NCI-H2196 treated with DMSO at 0.1 percent for 48 hours (cell line): ENCODE results near the gene CDK19.
"Not testable (repeated sequence)": the region's sequence is repeated elsewhere in the genome, so short reads cannot be mapped to it uniquely, and the experiment has no call there.

Source experiments
- DNase-seq: peaks from one replicate; lab custom pipeline; 2025; ENCODE audit not compliant: unreplicated experiment; lab: John Stamatoyannopoulos, UW

CDK19 gene

GRCh38 chr6:110593637-110594036 is 221.6 kb downstream of the CDK19 start:
- DNase-seq: no peak

- no peak for DNase-seq
Observed at GRCh38 chr6:110592765-110593164, 222.5 kb downstream of the CDK19 start.

- DNase-seq: no peak
Observed at GRCh38 chr6:110590821-110591351, 224.4 kb downstream of the CDK19 start.

GRCh38 chr6:110589865-110590513 is 225.3 kb downstream of the CDK19 start:
- DNase-seq: no peak

GRCh38 chr6:110587328-110587727 is 227.9 kb downstream of the CDK19 start:
- no peak for DNase-seq

GRCh38 chr6:110581679-110582078 is 233.6 kb downstream of the CDK19 start:
- no peak for DNase-seq

- not testable (repeated sequence) for DNase-seq
Observed at GRCh38 chr6:110577596-110578167, 237.6 kb downstream of the CDK19 start.

GRCh38 chr6:110575925-110576463 is 239.3 kb downstream of the CDK19 start:
- no peak for DNase-seq

GRCh38 chr6:110574817-110575216 is 240.5 kb downstream of the CDK19 start:
- DNase-seq: no peak

GRCh38 chr6:110573537-110573936 is 241.7 kb downstream of the CDK19 start:
- DNase-seq: no peak

- no peak for DNase-seq
Observed at GRCh38 chr6:110573136-110573535, 242.1 kb downstream of the CDK19 start.

- no peak for DNase-seq
Observed at GRCh38 chr6:110567957-110568696, 247.1 kb downstream of the CDK19 start.

GRCh38 chr6:110566346-110567125 is 248.7 kb downstream of the CDK19 start:
- DNase-seq: no peak

- DNase-seq: no peak
Observed at GRCh38 chr6:110564703-110565421, 250.4 kb downstream of the CDK19 start.

GRCh38 chr6:110563711-110564110 is 251.6 kb downstream of the CDK19 start:
- no peak for DNase-seq

GRCh38 chr6:110562316-110562915 is 252.9 kb downstream of the CDK19 start:
- no peak for DNase-seq

GRCh38 chr6:110561696-110562095 is 253.6 kb downstream of the CDK19 start:
- no peak for DNase-seq

GRCh38 chr6:110561008-110561396 is 254.3 kb downstream of the CDK19 start:
- no peak for DNase-seq

- no peak for DNase-seq
Observed at GRCh38 chr6:110560239-110561007, 254.8 kb downstream of the CDK19 start.
